ENCODE results near the gene SPOCK1.

Gene SPOCK1

DNA sequence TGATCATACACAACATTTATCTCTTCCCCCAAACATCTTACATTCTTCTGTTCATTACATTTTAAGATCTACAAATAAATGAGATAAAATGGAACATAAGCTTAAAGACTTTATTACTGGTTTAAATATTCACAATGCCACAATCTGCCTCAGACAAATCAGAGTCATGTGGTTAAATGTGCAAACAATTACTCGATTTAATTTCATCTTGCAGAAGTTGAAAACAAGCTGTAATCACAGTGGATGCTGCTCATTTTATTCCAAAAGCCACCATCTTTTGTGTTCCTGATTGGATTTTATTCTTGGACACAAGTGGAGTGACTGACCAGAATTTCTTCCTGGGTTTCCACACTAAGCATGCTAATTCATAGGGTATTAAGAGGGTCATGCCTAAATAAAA, 33.2 kb downstream of the SPOCK1 start:
- no peak overlapping the region for H3K4me3 ChIP-seq (ENCODE audit: control insufficient read depth, low read depth, low read length)
- no peak for DNase-seq (ENCODE audit: low read depth)
- TF ChIP-seq CTCF (IDR thresholded peaks at IDR 0.05; ENCODE audit: control insufficient read depth, insufficient read depth, low read depth, low read length, missing control alignments) = no peak

GRCh38 chr5:137462816-137463520, 36.2 kb downstream of the SPOCK1 start:
- H3K4me3 ChIP-seq (ENCODE audit: control insufficient read depth, low read depth, low read length) = no peak overlapping the region
- no peak for DNase-seq (ENCODE audit: low read depth)
- no peak for TF ChIP-seq CTCF (IDR thresholded peaks at IDR 0.05; ENCODE audit: control insufficient read depth, insufficient read depth, low read depth, low read length, missing control alignments)

DNA sequence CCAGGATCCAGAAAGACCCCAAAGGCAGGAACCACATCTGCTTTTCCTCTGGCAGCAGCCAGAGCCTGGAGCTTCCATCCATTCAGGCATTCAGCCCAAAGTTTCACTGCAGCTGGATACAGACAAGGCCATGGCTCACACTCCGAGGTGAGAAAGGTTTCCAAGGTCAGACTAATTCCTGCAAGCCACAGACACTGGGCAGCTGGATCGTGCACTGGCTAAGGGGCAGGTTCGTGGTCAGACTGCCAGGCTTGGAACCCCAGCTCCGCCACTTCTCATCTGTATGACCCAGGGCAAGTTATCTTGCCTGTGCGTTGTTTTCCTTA, 36.9 kb downstream of the SPOCK1 start:
- no peak for DNase-seq (ENCODE audit: low read depth)

GRCh38 chr5:137461391-137462264, 37.5 kb downstream of the SPOCK1 start:
- no peak overlapping the region for H3K4me3 ChIP-seq (ENCODE audit: control insufficient read depth, low read depth, low read length)
- no peak for DNase-seq (ENCODE audit: low read depth)
- TF ChIP-seq CTCF (IDR thresholded peaks at IDR 0.05; ENCODE audit: control insufficient read depth, insufficient read depth, low read depth, low read length, missing control alignments) = peak; percentile 27

More for the DNA sequence above, 36.9 kb downstream of the SPOCK1 start:
- TF ChIP-seq CTCF (IDR thresholded peaks at IDR 0.05; ENCODE audit: control insufficient read depth, insufficient read depth, low read depth, low read length, missing control alignments) = no peak
- no peak overlapping the region for H3K4me3 ChIP-seq (ENCODE audit: control insufficient read depth, low read depth, low read length)

DNA sequence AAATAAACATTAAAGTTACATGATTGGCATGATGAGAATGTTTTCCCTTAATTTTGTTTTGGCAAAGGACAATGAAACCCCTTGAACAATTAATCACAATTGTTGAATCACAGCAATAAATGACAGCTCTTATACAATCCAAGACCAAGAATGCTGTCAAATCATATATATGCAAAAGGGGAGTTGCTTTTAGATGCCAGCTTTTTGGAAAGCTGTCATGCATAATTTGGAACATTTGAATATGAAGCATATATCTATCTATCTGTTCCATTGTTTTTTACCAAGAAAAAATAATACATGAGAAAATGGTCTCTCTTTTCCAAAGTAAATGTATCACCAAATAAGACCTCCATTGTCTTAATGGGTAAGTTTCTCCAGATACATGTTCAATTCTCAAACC, 44.5 kb downstream of the SPOCK1 start:
- no peak overlapping the region for H3K4me3 ChIP-seq (ENCODE audit: control insufficient read depth, low read depth, low read length)
- DNase-seq (ENCODE audit: low read depth) = no peak
- TF ChIP-seq CTCF (IDR thresholded peaks at IDR 0.05; ENCODE audit: control insufficient read depth, insufficient read depth, low read depth, low read length, missing control alignments) = no peak

DNA sequence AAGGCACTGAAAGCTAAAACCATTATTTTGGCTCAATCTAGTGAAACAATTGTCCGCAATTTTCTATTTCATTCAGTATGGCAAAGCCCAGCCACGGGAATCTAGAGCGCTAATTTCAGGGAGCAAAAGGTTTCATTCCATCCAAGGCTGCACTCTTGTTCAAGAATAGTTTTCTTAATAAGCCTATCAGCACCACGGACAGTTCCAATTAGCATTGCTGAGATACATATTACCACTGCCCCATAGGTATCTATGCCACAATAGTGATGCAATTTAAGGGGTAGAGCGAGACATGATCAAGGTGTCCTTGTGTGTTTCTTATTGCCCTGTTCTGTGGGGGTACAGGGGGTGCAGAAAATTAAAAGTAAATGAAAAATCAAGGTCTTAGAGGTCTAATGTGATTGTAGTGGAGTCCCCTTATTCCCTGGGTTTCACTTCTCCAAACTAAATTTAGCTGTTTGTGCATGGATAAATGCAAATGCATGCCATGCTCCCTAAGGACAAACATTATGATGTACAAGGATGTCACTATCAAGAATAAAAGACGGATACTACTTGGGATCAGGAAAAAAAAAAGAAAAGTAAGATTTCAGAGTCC, 45.5 kb downstream of the SPOCK1 start:
- TF ChIP-seq CTCF (IDR thresholded peaks at IDR 0.05; ENCODE audit: control insufficient read depth, insufficient read depth, low read depth, low read length, missing control alignments) = no peak
- H3K4me3 ChIP-seq (ENCODE audit: control insufficient read depth, low read depth, low read length) = no peak overlapping the region
- no peak for DNase-seq (ENCODE audit: low read depth)
